HG03565 (cell line): Measurements from ENCODE around the gene RFX4.

Experiments used
- ATAC-seq: cut with Tn5 transposase; IDR thresholded peaks from one replicate; pipeline ENCODE4 v1.9.1; 2021; ENCODE audit warnings: mild to moderate bottlenecking, moderate library complexity; ENCODE audit not compliant: unreplicated experiment

RFX4 gene

DNA sequence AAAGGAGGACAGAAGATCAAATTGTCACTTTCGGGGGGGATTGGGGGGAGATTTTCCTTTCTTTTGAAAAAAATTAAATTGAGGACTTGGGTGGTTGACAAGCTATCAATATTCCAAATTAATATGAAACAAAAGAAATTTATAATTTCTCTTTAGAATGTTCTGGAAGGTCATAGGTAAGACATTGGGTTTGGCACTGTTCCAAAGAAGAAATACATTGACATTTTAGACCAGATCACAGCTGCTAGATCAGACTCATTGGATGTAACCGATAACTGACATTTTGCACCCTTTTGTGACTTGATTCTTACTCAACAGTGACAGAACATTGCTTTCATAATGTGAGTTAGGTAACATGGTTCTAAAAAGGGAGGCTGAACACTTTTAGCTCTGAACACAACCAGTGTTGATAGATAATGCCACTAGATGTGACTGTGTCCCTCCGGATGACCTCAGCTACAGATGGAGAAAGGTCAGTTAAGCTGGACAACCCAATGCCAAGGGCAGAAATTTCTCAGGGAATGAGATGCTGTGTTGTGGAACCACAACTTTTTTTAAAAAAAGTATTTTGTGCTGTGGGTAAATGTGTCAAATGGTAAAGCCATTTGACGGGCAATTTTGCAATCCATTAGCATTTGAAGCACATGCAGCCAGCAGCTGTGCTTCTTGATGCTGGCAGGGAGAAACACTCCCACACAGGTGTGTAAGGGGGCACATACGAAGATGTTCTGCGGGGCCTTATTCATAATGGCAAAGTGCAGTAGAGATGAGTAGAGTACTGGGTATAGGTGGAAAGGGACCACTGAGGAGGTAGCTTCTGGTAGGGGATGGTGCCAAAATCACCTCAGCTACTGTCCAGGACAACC, 62.9 kb downstream of the RFX4 start:
- no peak for ATAC-seq

DNA sequence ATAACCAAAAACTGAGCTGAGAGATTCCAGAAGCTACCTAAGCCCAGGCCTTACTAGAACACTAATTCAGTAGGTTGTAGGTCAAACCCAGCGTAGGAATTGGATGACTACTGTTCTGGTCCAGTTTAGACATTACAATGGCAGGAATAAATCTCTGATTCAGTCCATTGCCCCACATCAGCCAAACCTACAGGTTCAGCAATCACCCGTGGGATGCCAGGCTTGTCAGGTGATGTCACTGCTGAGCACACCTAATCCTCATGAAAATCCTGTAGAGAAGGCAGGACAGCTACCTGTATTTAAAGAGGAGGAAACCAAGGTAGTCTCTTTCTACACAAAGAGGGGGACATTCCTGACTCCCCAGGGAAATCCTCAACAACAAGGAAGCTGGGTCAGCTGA, 63.7 kb downstream of the RFX4 start:
- no peak for ATAC-seq

- ATAC-seq: no peak
Observed at GRCh38 chr12:106647793-106648514, 65.2 kb downstream of the RFX4 start.

DNA sequence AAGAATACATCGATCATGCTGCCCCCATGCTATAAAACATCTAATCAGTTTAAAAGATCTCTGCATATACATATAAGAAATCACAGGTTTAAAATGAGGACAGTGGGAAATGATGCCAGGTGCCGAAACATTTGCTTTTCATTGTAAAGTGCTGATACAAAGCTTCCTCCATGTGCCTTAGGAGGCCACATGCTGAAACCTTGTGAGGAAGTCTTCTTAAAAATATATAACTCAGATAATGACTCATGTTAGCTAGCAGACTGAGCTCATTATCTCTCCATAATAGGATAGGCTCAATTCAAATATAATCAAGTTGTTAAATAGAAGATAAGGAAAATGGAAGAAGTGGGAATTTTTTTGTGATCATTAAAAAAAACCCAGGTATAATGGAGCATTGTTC, 65.9 kb downstream of the RFX4 start:
- no peak for ATAC-seq

GRCh38 chr12:106651552-106651951, 68.7 kb downstream of the RFX4 start:
- no peak for ATAC-seq

DNA sequence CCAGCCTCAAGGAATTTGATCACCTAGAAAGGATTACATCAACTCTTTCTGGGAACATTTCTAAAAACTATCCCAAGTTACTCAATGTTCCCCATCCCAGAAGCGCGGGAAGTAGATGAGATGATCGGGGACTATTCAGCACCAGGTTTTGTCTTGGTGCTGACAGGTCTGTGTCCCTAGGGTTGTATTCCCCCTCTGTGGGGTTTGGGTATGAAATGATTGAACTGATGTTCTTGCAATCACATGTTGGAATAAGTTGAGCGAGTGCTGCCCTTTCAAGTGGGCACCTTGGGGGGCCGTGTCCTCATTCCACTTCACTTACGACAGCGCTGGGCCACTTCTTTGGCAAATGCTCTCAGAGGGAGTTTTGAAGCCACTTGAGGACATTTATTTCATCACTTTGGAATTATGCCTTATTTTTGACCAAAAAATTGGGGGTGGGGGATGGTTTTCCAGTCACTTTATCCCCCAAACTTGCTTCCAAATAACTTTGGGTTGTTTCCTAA, 69.8 kb downstream of the RFX4 start:
- no peak for ATAC-seq

GRCh38 chr12:106655577-106655976, 72.8 kb downstream of the RFX4 start:
- ATAC-seq: no peak

DNA sequence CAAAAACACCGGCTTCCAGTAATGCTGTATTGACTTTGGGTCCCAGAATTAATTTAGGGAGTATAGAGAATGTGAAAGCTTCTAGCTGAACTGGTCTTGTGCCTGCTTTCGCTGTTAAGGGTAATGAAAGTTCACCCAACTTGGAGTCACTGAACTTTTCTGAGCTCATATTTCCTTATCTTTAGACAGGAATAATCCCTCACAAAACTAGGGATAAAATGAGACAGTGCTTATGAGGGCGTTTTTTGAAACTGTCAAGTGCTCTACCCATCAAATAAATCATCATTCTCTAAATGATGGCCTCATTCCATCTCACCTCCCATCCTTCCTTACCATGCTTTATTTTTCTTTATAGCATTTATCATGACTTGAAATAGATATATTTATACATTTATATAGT, 74.7 kb downstream of the RFX4 start:
- ATAC-seq: no peak

DNA sequence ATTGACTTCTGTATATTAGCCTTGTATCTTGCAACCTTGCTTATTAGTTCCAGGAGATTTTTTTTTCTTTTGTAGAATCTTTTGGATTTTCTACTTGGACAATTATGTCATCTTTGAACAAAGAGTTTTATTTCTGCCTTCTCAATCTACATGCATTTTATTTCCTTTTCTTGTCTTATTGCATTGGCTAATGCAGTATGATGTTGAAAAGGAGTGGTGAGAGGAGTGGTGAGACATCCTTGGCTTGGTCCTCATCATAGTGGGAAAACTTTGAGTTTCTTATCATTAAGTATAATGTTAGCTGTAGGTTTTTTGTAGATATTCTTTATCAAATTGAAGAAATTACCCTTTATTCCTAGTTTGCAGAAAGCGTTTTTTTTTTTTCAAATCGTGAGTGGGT, 80.6 kb downstream of the RFX4 start:
- no peak for ATAC-seq

DNA sequence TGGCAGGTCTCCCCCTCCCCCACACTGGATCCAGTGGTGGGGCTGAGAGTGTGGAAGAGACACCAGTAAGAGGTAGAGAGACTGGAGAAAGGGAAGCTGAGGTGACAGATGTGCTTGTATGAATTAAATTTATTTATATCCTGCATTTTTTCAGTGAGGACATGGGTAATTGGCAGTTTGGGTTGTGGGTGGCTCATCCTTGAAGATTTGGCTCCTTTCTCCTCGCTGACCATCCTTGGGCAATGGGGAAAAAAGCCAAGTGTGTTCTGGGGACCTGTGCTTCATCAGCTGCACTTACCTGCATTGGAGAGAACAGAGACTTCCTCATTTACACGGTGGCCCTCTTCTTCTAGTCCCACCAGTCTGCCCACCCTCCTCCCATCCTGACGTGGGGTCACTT, 86.4 kb downstream of the RFX4 start:
- no peak for ATAC-seq

- ATAC-seq: no peak
Observed at GRCh38 chr12:106670131-106670530, 87.3 kb downstream of the RFX4 start.

- no peak for ATAC-seq
Observed at GRCh38 chr12:106671840-106672239, 89.0 kb downstream of the RFX4 start.

- no peak for ATAC-seq
Observed at GRCh38 chr12:106672314-106673025, 89.7 kb downstream of the RFX4 start.

- no peak for ATAC-seq
Observed at GRCh38 chr12:106673141-106673540, 90.3 kb downstream of the RFX4 start.

- no peak for ATAC-seq
Observed at GRCh38 chr12:106675651-106676435, 93.0 kb downstream of the RFX4 start.

- no peak for ATAC-seq
Observed at GRCh38 chr12:106679574-106679973, 96.8 kb downstream of the RFX4 start.

DNA sequence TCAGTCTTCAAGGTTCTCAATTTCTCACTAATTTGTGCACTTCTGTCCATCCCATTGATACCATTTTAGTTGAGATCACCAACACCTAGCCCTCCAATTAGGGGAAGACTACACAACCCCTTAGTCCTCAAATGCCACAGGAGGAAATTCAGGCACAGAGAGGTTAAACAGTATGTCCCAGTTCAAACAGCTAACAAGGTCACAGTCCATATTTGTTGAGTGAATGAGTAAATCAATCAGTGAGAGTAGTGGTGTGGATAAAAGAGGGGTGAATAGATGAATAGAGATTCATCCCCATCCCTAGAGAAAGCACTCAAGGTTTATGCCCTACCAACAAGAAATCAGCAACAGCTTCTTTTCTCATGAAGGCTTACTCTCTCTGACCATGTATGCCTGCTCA, 97.5 kb downstream of the RFX4 start:
- no peak for ATAC-seq

DNA sequence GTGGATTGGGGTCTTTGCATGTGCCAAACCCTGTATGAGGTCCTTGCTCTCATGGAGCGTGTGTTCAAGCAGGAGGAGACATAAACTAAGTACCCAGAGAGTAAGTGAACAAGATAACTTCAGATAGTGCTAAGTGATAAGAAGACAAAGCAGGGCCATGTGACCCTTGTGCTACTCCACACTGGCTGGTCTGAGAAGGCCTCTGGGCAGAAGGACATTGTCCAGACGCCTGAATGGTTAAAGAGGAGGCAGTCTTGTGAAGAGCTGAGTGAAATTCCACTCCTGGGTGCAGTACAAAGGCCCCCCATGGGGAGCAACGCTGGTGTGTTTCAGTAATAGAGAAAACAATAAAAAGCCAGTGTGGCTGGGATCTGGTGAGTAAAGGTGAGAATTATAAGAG, 98.4 kb downstream of the RFX4 start:
- ATAC-seq: no peak

DNA sequence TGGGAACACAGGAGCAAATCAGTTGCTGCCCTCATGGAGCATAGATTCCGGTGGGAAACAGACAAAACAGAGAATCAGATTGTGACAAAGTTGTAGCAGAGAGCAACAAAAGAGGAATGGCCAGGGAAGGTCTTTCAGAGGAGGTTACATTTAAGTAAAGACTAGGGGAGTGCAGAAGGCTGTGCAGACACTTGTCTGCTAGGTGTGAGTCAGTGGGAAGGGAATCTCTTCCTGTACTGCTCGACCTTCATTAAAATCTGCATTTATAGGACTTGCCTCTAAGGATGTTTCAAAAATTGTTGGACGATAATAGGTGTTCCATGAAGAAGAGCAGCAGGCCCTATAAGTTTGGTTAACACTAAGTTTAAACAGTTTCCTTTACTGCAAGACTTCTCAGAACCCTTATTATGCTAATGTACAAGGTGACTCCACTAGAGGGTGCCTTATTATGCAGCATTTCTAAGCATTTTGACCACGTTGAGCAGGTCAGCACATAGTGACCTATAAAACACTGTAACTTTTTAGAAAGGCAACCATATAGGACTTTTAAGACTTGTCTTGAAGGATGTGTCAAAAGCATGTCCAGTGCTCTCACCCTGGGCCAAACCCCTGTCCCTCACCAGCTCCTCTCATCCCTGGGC, 99.9 kb downstream of the RFX4 start:
- no peak for ATAC-seq

DNA sequence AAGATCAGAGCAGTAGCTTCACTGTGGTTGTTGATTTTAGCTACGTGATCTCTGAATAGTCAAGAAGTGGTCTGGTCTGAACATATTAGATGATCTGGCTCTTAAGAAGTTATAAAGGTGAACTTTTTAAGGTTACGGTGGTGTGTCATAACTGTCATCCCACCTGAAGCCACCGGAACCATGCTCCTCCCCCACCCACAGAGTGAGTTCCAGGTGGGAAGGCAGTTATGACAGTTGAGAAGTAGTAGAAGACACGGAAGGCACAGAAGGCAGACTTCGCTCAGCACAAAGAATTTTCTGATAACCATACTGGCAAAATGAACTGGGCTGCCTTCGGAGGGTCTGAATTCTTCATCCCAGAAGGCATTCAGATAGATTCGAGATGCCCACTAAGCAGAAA, 101.7 kb downstream of the RFX4 start:
- ATAC-seq: no peak
